ENCODE results near the gene ASIC4. TPM values are rescaled to one million over a fixed set of nuclear protein-coding genes. Genes with fewer than 3 reads are reported as not detected.

The ASIC4 gene
- total RNA-seq, 5 donors from 2014 or later (not counting 1 experiment from before 2014, with no cell fraction given), result 0.09 to 0.35 (median 0.20) TPM; not detected in 2

DNA sequence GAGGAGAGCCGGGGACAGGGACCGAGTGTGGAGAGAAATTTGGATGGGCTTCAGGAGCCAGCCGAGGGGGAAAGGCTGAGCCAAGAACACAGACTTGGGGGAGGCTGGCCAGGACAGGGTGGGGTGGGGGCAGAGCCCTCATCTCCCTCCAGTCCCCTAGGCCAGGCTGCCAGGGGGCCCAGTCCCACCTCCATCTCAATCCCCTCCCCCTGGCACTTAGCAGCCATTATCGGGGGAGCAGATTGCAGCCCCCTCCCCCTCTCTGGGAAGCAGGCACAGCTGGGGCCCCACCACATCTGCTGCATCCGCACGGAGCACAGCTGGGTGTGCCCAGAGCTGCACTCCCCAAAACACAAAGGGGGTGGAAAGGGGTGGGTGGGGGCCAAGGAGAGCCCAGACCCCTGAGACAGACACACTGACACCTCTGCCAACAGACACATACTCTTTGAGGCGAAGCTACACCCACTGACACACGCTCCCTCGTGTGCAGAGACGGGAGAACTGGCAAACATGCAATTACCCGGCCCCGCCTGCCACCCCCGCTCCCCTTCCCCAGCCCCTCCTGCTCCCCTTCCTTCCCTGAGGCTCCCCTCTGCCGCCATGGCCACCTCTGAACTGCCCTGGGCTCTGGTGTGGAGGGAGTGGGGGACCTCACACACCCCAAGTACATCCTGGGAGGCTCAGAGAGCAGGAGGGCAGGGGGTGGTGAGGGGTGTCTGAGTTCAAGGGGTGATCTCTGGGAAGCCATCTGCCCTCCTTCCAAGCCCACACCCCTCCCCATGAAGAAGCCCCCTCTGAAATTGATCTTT lies 5.1 kb upstream of the ASIC4 start:
- POLR2A ChIA-PET, result interaction anchor here in 1 of 2 donors (0.7 kb wide), 1 partner anchor 15 kb away, joined by 5 read pairs; no protein-coding TSS in a partner anchor
- peaks cover 3 to 23% of the 10 kb centered on the region in 2 experiments for H3K4me1 ChIP-seq (ENCODE audit: control insufficient read depth in 1 of 2, extremely low read depth in 1 of 2, insufficient read depth in 2 of 2, low read length in 2 of 2)
- Mint-ChIP-seq H3K4me1 (peaks cover 24 to 30% (median 26%) of the 10 kb centered on the region in 3 donors), H3K27ac (peak overlapping the region in 1 of 2 donors; percentile 12), H3K27me3 (peaks cover 44 to 53% of the 10 kb centered on the region in 2 donors), H3K4me3 (peak overlapping the region in 1 of 3 donors; percentile 77), H3K9me3 (no peaks in the 10 kb centered on the region), H3K36me3 (peaks cover 27% of the 10 kb centered on the region)
- no CpG with 5 or more reads among the region's 14 CpGs for WGBS (ENCODE audit: insufficient coverage)
- peaks cover 8 to 75% of the 10 kb centered on the region in 2 experiments for H3K27me3 ChIP-seq (replicated peaks in 1 of 2; ENCODE audit: control insufficient read depth in 2 of 2, extremely low read depth in 1 of 2, insufficient read depth in 2 of 2, low read length in 1 of 2)
- H3K27ac ChIP-seq (ENCODE audit: low read length), result no peak overlapping the region
- no peak for DNase-seq
- H3K9me3 ChIP-seq, result no peaks in the 10 kb centered on the region
- peaks cover 3 to 22% of the 10 kb centered on the region in 2 donors for H3K36me3 ChIP-seq (ENCODE audit: control insufficient read depth in 2 of 2, extremely low read depth in 1 of 2, insufficient read depth in 1 of 2, low read length in 1 of 2)
- peak; percentile 25 to 46 (median 32) for ATAC-seq (replicated peaks in 1 of 4)
- CTCF ChIA-PET, result interaction anchor here (0.6 to 2.0 kb wide), 3 partner anchors 10 to 21 kb away, joined by 3 to 5 read pairs (median 4); partner anchors contain the start of gene GMPPA (in 1 of the 2)
- H3K4me3 ChIP-seq (ENCODE audit: control insufficient read depth in 1 of 2, extremely low read depth in 1 of 2, low read length in 1 of 2), result no peak overlapping the region

DNA sequence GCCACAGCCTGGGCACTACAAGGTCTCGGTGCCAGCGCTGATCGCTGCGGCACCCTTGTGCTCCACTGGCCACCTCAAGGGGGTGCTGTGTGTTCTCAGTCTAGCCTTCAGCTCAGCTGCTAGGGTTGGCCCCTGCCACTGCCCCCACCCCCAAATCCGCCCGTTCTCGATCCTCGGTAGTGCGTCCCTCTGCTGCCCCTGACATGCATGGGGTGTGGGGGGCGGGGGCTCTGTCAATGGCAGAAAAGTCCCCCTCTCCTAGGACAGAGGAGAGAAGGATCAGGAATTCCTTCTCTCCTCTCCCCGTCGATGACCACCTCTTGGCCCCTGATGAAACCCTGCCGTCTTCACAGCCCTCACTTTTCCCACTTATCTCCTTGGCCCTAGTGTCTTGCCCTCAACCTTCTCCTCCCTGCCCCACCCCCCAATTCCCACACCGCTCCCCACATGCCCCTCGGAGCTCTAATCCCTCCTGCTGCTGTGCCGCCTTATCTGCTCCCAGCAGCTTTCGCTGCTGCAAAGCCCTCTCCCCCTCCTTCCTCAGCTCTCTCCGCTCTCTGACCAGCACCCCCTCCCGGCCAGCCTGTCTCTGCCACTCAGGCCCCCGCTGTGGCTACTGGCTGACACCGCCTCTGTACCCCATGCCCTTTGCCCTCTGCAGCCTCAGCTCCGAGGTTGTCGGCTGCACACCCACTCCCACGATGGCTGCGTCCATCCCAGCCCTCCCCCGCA lies 4.3 kb upstream of the ASIC4 start:
- no peaks in the 10 kb centered on the region for H3K9me3 Mint-ChIP-seq
- no peaks in the 10 kb centered on the region for H3K9me3 ChIP-seq
- H3K36me3 ChIP-seq (ENCODE audit: control insufficient read depth in 2 of 2, extremely low read depth in 1 of 2, insufficient read depth in 1 of 2, low read length in 1 of 2), result peaks cover 3 to 16% of the 10 kb centered on the region in 2 donors
- ATAC-seq (replicated peaks in 1 of 4) (peak; percentile 77 to 92 (median 80)), DNase-seq (peak in 32 of 35 experiments; percentile 14 to 70 (median 46))
- peaks cover 20% of the 10 kb centered on the region for H3K36me3 Mint-ChIP-seq
- H3K4me3 Mint-ChIP-seq, result peak overlapping the region; percentile 31 to 77 (median 47)
- peak overlapping the region in 1 of 2 donors; percentile 12 for H3K27ac Mint-ChIP-seq
- peaks cover 26 to 32% (median 27%) of the 10 kb centered on the region in 3 donors for H3K4me1 Mint-ChIP-seq
- WGBS (ENCODE audit: insufficient coverage), result 5% methylated on average over 18 of the region's 26 CpGs
- H3K4me3 ChIP-seq (ENCODE audit: control insufficient read depth in 1 of 2, extremely low read depth in 1 of 2, low read length in 1 of 2), result peak overlapping the region in 1 of 2 donors; percentile 23
- peaks cover 8 to 83% of the 10 kb centered on the region in 2 experiments for H3K27me3 ChIP-seq (replicated peaks in 1 of 2; ENCODE audit: control insufficient read depth in 2 of 2, extremely low read depth in 1 of 2, insufficient read depth in 2 of 2, low read length in 1 of 2)
- ChIA-PET POLR2A (no interaction called here), CTCF (interaction anchor here (0.5 to 2.0 kb wide), 5 partner anchors 10 to 1277 kb away, joined by 4 to 7 read pairs (median 6); partner anchors contain the start of gene GMPPA (in 1 of the 2))
- no peak overlapping the region for H3K27ac ChIP-seq (ENCODE audit: low read length)
- peaks cover 3 to 27% of the 10 kb centered on the region in 2 experiments for H3K4me1 ChIP-seq (ENCODE audit: control insufficient read depth in 1 of 2, extremely low read depth in 1 of 2, insufficient read depth in 2 of 2, low read length in 2 of 2)
- peaks cover 46 to 56% of the 10 kb centered on the region in 2 donors for H3K27me3 Mint-ChIP-seq

DNA sequence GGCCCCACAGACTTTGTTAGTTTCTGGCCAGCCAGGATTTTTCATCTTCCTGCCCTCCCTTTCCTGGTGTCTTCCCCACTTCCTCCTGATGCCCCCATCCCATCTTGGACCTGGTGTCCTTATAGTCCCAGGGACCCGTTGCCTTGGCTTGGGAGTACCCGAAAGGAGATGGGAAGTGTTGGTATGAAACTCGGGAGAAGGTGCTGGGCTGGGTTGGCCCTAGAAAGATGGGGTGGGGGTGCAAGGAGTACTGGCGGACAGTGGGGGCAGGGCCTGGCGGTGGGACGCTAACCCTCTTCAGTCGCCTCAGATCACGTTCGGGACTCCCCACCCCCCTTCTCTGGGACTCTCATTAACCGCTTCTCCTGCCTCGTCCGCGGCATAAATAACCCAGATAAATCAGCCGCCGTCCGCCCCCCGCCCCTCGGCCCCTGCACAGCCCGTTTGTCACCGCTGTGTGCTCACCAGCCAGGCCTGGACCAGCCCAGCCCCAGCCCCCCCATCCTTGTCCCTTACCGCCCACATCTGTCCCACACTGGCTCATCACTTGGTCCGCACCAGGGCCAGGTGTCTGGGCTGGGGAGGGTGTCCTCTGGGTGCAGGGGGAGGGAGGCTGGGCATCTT lies 3.7 kb upstream of the ASIC4 start:
- Mint-ChIP-seq H3K27ac (no peak overlapping the region), H3K36me3 (peaks cover 16% of the 10 kb centered on the region), H3K9me3 (no peaks in the 10 kb centered on the region), H3K4me3 (peak overlapping the region in 1 of 3 donors; percentile 77), H3K27me3 (peaks cover 47 to 62% of the 10 kb centered on the region in 2 donors), H3K4me1 (peaks cover 26 to 33% (median 27%) of the 10 kb centered on the region in 3 donors)
- Histone ChIP-seq H3K27me3 (replicated peaks in 1 of 2; ENCODE audit: control insufficient read depth in 2 of 2, extremely low read depth in 1 of 2, insufficient read depth in 2 of 2, low read length in 1 of 2) (peaks cover 8 to 90% of the 10 kb centered on the region in 2 experiments), H3K9me3 (no peaks in the 10 kb centered on the region), H3K4me1 (ENCODE audit: control insufficient read depth in 1 of 2, extremely low read depth in 1 of 2, insufficient read depth in 2 of 2, low read length in 2 of 2) (peaks cover 3 to 27% of the 10 kb centered on the region in 2 experiments), H3K27ac (ENCODE audit: low read length) (no peak overlapping the region), H3K36me3 (ENCODE audit: control insufficient read depth in 2 of 2, extremely low read depth in 1 of 2, insufficient read depth in 1 of 2, low read length in 1 of 2) (peaks cover 3 to 10% of the 10 kb centered on the region in 2 donors), H3K4me3 (ENCODE audit: control insufficient read depth in 1 of 2, extremely low read depth in 1 of 2, low read length in 1 of 2) (no peak overlapping the region)
- no peak for DNase-seq
- WGBS (ENCODE audit: insufficient coverage), result 10% methylated on average over 15 of the region's 22 CpGs
- CTCF ChIA-PET, result interaction anchor here in 1 of 2 donors (0.9 to 2.0 kb wide), 3 partner anchors 10 to 19 kb away, joined by 4 to 6 read pairs (median 5); partner anchors contain the start of gene GMPPA
- ATAC-seq (replicated peaks in 1 of 4), result no peak
- POLR2A ChIA-PET, result no interaction called here

DNA sequence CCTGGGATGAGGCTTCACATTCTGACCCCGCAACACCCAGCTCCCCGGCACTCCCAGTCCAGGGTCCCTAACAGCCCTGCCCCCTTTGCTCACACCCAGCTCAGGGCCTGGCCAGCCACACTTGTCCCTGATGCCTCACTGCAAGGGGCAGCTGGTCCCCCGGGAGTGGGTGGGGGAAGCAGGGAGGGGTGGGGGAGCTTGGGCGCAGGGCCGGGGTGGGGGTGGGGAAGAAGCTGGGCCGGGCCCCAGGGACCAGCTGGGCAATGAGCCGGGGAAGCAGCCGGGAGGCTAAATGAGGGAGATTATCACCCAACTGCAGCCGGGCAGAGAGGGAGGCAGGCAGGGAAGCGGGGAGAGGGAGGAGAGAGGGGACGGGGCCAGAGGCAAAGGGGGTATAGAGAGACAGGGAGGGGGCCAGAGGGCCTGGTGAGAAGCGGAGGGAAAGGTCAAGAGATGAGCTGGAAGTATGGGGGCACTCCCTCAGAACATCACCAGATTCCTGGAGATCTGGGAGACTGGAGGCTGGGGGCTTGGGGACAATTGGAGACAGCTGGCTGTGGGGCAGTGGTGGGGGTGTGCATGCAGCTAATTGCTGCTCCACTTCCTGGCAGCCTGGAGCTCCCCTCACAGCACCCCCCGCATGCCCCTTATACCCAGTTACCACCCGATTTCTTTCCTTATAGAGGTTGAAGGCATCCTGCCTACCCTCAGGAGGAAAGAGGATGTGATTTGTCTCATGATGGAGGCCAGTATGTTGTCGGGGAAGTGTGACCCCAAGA lies 2.5 kb upstream of the ASIC4 start:
- POLR2A ChIA-PET, result interaction anchor here (0.6 to 0.7 kb wide), 3 partner anchors 80 to 216 kb away, joined by 3 to 12 read pairs (median 5); no protein-coding TSS in a partner anchor
- H3K27ac Mint-ChIP-seq, result peak overlapping the region in 1 of 2 donors; percentile 45
- 12% methylated on average over 6 of the region's 15 CpGs for WGBS (ENCODE audit: insufficient coverage)

DNA sequence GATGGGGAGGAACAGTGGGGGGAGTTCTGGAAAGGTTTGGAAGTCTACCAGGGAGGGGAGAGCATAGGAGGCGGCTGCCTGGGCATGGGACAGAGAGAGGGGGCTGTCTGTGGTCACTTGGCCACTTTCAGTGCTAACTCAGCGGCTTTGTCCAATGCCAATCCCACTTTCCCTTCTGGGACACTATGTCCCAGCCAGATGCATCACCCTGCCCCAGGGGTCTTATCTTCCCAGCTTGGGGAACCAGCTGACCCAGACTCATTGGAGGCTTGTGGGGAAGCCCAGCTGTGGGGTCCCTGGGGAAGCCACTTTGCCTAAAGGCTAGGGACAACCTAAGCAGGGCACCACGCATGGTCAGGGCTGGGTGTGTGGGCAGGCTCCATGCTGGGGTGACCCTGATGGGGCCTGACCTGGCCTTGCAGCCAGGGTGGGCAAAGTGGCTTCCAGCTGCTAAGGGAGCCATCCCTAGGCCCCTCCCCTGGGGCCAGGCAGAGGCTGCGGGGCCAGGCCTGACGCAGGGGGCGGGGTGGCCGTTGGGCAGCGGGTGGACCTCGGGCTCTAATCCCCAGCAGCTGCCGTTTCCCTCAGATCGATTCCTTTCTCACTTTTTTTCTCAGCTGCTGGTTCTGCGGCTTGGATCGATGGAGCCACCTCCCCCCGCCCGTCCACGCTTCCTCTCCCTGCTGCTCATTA lies 1.6 kb upstream of the ASIC4 start:
- ChIA-PET POLR2A (no interaction called here), CTCF (interaction anchor here in 1 of 2 donors (1.2 to 1.4 kb wide), 2 partner anchors 17 to 30 kb away, joined by 3 to 4 read pairs; no protein-coding TSS in a partner anchor)
- H3K27me3 Mint-ChIP-seq, result peaks cover 67 to 81% of the 10 kb centered on the region in 2 donors
- Histone ChIP-seq H3K9me3 (no peaks in the 10 kb centered on the region), H3K4me1 (ENCODE audit: control insufficient read depth in 1 of 2, extremely low read depth in 1 of 2, insufficient read depth in 2 of 2, low read length in 2 of 2) (peaks cover 3 to 27% of the 10 kb centered on the region in 2 experiments), H3K27me3 (replicated peaks in 1 of 2; ENCODE audit: control insufficient read depth in 2 of 2, extremely low read depth in 1 of 2, insufficient read depth in 2 of 2, low read length in 1 of 2) (peaks cover 8 to 97% of the 10 kb centered on the region in 2 experiments), H3K4me3 (ENCODE audit: control insufficient read depth in 1 of 2, extremely low read depth in 1 of 2, low read length in 1 of 2) (no peak overlapping the region), H3K27ac (ENCODE audit: low read length) (no peak overlapping the region), H3K36me3 (ENCODE audit: control insufficient read depth in 2 of 2, extremely low read depth in 1 of 2, insufficient read depth in 1 of 2, low read length in 1 of 2) (no peaks in the 10 kb centered on the region)
- ATAC-seq (replicated peaks in 1 of 4) (no peak), DNase-seq (no peak)
- no peaks in the 10 kb centered on the region for H3K9me3 Mint-ChIP-seq
- no peak overlapping the region for H3K27ac Mint-ChIP-seq
- H3K36me3 Mint-ChIP-seq, result peaks cover under 1% of the 10 kb centered on the region
- H3K4me3 Mint-ChIP-seq, result no peak overlapping the region
- peaks cover 26 to 35% (median 27%) of the 10 kb centered on the region in 3 donors for H3K4me1 Mint-ChIP-seq
- WGBS (ENCODE audit: insufficient coverage), result 12% methylated on average over 11 of the region's 16 CpGs

More for the DNA sequence above, 2.5 kb upstream of the ASIC4 start:
- Mint-ChIP-seq H3K9me3 (no peaks in the 10 kb centered on the region), H3K36me3 (peaks cover 7% of the 10 kb centered on the region), H3K27me3 (peaks cover 57 to 72% of the 10 kb centered on the region in 2 donors), H3K4me1 (peaks cover 26 to 35% (median 27%) of the 10 kb centered on the region in 3 donors), H3K4me3 (no peak overlapping the region)
- Histone ChIP-seq H3K27ac (ENCODE audit: low read length) (no peak overlapping the region), H3K4me1 (ENCODE audit: control insufficient read depth in 1 of 2, extremely low read depth in 1 of 2, insufficient read depth in 2 of 2, low read length in 2 of 2) (peaks cover 3 to 27% of the 10 kb centered on the region in 2 experiments), H3K9me3 (no peaks in the 10 kb centered on the region), H3K4me3 (ENCODE audit: control insufficient read depth in 1 of 2, extremely low read depth in 1 of 2, low read length in 1 of 2) (no peak overlapping the region), H3K27me3 (replicated peaks in 1 of 2; ENCODE audit: control insufficient read depth in 2 of 2, extremely low read depth in 1 of 2, insufficient read depth in 2 of 2, low read length in 1 of 2) (peaks cover 8 to 95% of the 10 kb centered on the region in 2 experiments), H3K36me3 (ENCODE audit: control insufficient read depth in 2 of 2, extremely low read depth in 1 of 2, insufficient read depth in 1 of 2, low read length in 1 of 2) (no peaks in the 10 kb centered on the region)
- CTCF ChIA-PET, result interaction anchor here in 1 of 2 donors (0.8 to 1.4 kb wide), 3 partner anchors 18 to 36 kb away, joined by 3 to 4 read pairs (median 3); no protein-coding TSS in a partner anchor
- DNase-seq (no peak), ATAC-seq (replicated peaks in 1 of 4) (no peak)
